Naive thymus-derived CD8-positive, alpha-beta T cell (primary cell): ENCODE results near the gene CXCR5. TPM values are rescaled to one million over a fixed set of nuclear protein-coding genes. Genes with fewer than 3 reads are reported as not detected.

Source experiments
- ATAC-seq, 2 donors: fragments of 150-1000 bp; cut with Tn5 transposase in 1 of 2; sonication (Bioruptor Pico), chemical (Tn5 transposase) in 1 of 2; 1 replicate in 1 of 2; 2 replicates in 1 of 2; pipeline ENCODE4 v1.10.0; 2021; ENCODE audit warnings: mild to moderate bottlenecking in 2 of 2, moderate library complexity in 2 of 2
- POLR2A ChIA-PET: fragments of 350-600 bp; sonication (Branson Sonifier 250); formaldehyde crosslinking; loops from one replicate; lab custom pipeline; 2021; ENCODE audit warnings: antibody characterized with exemption; lab: Charles Lee
- DNase-seq, 10 donors: peaks; one replicate each; pipeline versions ENCODE4 v3.0.0 to v3.0.0-alpha.2; 2020 to 2022
- H3K27ac Mint-ChIP-seq, 10 donors: one replicate each; pipeline ENCODE4 v1.8.0; 2020 to 2022; ENCODE audit warnings: mild to moderate bottlenecking in 10 of 10, mixed read lengths in 10 of 10, moderate library complexity in 4 of 10, inconsistent platforms in 1 of 10
- H3K27me3 Mint-ChIP-seq, 5 donors: one replicate each; pipeline ENCODE4 v1.8.0; 2021 to 2022; ENCODE audit warnings: mixed read lengths in 5 of 5
- H3K36me3 Mint-ChIP-seq, 3 donors: one replicate each; pipeline ENCODE4 v1.8.0; 2020 to 2022; ENCODE audit warnings: mixed read lengths in 3 of 3, mild to moderate bottlenecking in 2 of 3, inconsistent platforms in 1 of 3
- H3K4me1 Mint-ChIP-seq, 4 donors: one replicate each; pipeline ENCODE4 v1.8.0; 2021 to 2022; ENCODE audit warnings: mixed read lengths in 4 of 4
- H3K4me3 Mint-ChIP-seq, 10 donors: one replicate each; pipeline ENCODE4 v1.8.0; 2020 to 2022; ENCODE audit warnings: mild to moderate bottlenecking in 10 of 10, mixed read lengths in 10 of 10, moderate library complexity in 6 of 10, inconsistent platforms in 1 of 10
- H3K9me3 Mint-ChIP-seq, 9 donors: one replicate each; pipeline ENCODE4 v1.8.0; 2020 to 2022; ENCODE audit warnings: mixed read lengths in 9 of 9, mild to moderate bottlenecking in 3 of 9, inconsistent platforms in 1 of 9, moderate library complexity in 1 of 9
- polyA plus RNA-seq, 3 donors: library from polyadenylated mRNA; unstranded; fragments of 300-500 nt; fragmentation: Illumina TruSeq; gene quantifications; one replicate each; pipeline ENCODE4 v1.2.3, GENCODE V29; 2021
- total RNA-seq, 8 experiments: library from RNA in 2 of 8; stranded (reverse) in 2 of 8; gene quantifications; one replicate each; pipeline ENCODE4 v1.2.3 and lab custom pipeline; 2021 to 2026

CXCR5 gene
- total and polyA plus RNA-seq, 5 experiments from 2014 or later = 0.17 to 3.5 (median 0.63) TPM

DNA sequence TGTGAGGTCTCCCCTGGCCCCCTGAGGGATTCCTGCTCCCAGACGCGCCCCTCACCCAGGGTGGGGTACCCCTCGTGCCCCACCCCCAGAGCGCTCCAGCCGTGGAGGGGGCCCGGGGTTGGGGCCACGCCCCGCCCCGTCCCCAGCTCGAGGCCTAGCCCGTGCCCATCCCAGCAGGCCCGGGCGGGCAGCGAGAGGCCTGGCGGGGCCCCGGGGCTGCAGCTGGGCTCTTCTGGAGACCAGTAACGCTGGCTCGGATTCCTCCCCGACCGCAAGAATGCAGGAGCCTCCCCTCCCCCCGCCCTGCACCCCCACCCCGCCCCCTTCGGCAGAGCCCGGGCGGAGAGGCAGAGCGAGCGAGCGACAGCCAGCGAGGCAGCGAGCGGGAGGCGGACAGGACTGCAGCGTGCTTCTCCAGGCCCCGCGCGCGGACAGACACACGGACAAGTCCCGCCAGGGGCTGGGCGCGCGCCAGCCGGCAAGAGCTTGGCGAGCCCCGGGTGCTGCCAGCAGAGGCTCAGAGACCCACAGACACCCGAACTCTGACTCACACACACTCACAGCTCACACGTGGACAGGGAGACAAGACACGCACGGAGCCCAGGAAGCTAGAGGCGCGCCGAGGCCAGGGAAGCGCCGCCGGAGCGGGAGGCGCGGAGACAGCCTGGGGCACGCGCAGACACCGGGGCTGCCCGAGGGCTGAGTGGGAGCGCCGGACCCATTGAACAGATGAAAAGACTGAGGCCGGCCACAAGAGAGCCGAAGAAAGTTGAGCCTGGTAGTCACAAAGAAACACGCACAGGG is 26.8 kb downstream of the CXCR5 start:
- peak overlapping the region; percentile 93 to 100 (median 100) for H3K27ac Mint-ChIP-seq
- peak overlapping the region; percentile 80 to 98 (median 94) for H3K4me3 Mint-ChIP-seq
- H3K27me3 Mint-ChIP-seq = no peaks in the 10 kb centered on the region
- ATAC-seq (peak in 1 of 2 donors; percentile 20), DNase-seq (peak in 6 of 10 donors; percentile 42 to 61 (median 52))
- H3K36me3 Mint-ChIP-seq = peaks cover 0 to 37% (median 15%) of the 10 kb centered on the region in 3 donors
- H3K9me3 Mint-ChIP-seq = no peaks in the 10 kb centered on the region
- peaks cover 38 to 82% (median 79%) of the 10 kb centered on the region in 4 donors for H3K4me1 Mint-ChIP-seq
- POLR2A ChIA-PET = interaction anchor here (0.6 to 10.1 kb wide), 10 partner anchors 32 to 221 kb away, joined by 3 to 126 read pairs (median 6); no protein-coding TSS in a partner anchor

- Mint-ChIP-seq H3K36me3 (peaks cover 0 to 33% (median 15%) of the 10 kb centered on the region in 3 donors), H3K4me1 (peaks cover 41 to 86% (median 82%) of the 10 kb centered on the region in 4 donors), H3K9me3 (no peaks in the 10 kb centered on the region), H3K4me3 (peak overlapping the region; percentile 80 to 98 (median 94)), H3K27ac (peak overlapping the region; percentile 93 to 100 (median 100)), H3K27me3 (no peaks in the 10 kb centered on the region)
- peak in 1 of 10 donors; percentile 42 for DNase-seq
- no peak for ATAC-seq
- POLR2A ChIA-PET = interaction anchor here (0.5 to 10.1 kb wide), 11 partner anchors 33 to 607 kb away, joined by 3 to 126 read pairs (median 5); partner anchors contain the start of gene CD3E
These were observed 27.6 kb downstream of the CXCR5 start for GRCh38 chr11:118911113-118911879.

- POLR2A ChIA-PET = interaction anchor here (0.5 to 10.1 kb wide), 12 partner anchors 34 to 607 kb away, joined by 3 to 126 read pairs (median 4); partner anchors contain the start of genes CD3E and KMT2A
These were observed 28.4 kb downstream of the CXCR5 start for GRCh38 chr11:118911880-118912741.

GRCh38 chr11:118912742-118913410 is 29.2 kb downstream of the CXCR5 start:
- H3K27ac Mint-ChIP-seq = peak overlapping the region; percentile 93 to 100 (median 100)
- peaks cover 40 to 86% (median 81%) of the 10 kb centered on the region in 4 donors for H3K4me1 Mint-ChIP-seq
- peak in 5 of 10 donors; percentile 38 to 67 (median 66) for DNase-seq
- ATAC-seq = no peak
- H3K4me3 Mint-ChIP-seq = peak overlapping the region; percentile 80 to 98 (median 94)
- H3K27me3 Mint-ChIP-seq = no peaks in the 10 kb centered on the region
- no peaks in the 10 kb centered on the region for H3K9me3 Mint-ChIP-seq
- POLR2A ChIA-PET = interaction anchor here (0.6 to 10.1 kb wide), 17 partner anchors 33 to 688 kb away, joined by 3 to 126 read pairs (median 4); partner anchors contain the start of genes C2CD2L, CD3E, CENATAC and JAML
- H3K36me3 Mint-ChIP-seq = peaks cover 0 to 31% (median 14%) of the 10 kb centered on the region in 3 donors

More at GRCh38 chr11:118911880-118912741, 28.4 kb downstream of the CXCR5 start:
- H3K27me3 Mint-ChIP-seq = no peaks in the 10 kb centered on the region
- peak overlapping the region; percentile 80 to 98 (median 94) for H3K4me3 Mint-ChIP-seq
- H3K36me3 Mint-ChIP-seq = peaks cover 0 to 32% (median 11%) of the 10 kb centered on the region in 3 donors
- ATAC-seq = peak; percentile 15 to 18
- no peaks in the 10 kb centered on the region for H3K9me3 Mint-ChIP-seq
- peak in 7 of 10 donors; percentile 46 to 79 (median 61) for DNase-seq
- H3K4me1 Mint-ChIP-seq = peaks cover 40 to 86% (median 82%) of the 10 kb centered on the region in 4 donors
- peak overlapping the region; percentile 93 to 100 (median 100) for H3K27ac Mint-ChIP-seq

DNA sequence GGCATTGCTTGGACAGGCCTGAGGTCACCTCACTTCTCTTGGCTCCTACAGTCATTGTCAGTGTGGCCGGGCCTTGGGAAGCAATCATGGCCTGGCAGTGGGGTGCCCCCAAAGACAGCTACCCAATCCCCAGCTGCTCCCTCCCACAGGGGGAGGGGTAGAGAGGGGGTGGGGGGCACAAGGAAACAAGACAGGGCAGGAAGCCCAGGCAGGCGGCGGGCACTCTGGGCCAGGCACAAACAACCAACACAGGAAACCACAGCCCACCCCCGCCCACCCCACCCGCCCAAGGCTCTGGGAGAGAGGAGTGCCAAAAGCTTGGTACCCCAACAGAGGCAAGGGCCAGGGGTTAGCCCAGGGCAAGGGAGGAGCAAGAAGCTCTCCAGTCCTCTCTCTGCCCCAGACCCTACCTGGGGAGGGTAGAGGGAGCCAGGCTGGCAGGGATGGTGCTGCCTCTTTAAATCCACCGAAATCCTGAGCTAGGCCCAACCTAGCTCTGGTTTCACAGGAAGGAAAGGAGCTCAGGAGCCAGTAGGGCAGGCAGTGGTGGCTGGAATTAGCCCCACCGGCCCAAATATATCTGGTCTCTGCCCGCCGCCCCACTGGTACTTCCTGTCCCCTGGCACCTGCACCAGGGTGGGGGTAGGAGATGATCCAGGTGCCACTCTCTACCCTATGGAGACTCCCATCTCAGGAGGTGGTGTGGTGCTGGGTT is 29.9 kb downstream of the CXCR5 start:
- DNase-seq (peak in 8 of 10 donors; percentile 39 to 80 (median 62)), ATAC-seq (peak; percentile 2 to 6)
- H3K27ac Mint-ChIP-seq = peak overlapping the region; percentile 96 to 100 (median 100)
- peak overlapping the region; percentile 83 to 99 (median 96) for H3K4me3 Mint-ChIP-seq
- POLR2A ChIA-PET = interaction anchor here (0.6 to 10.1 kb wide), 21 partner anchors 32 to 689 kb away, joined by 3 to 126 read pairs (median 4); partner anchors contain the start of genes ATP5MG, C2CD2L, CENATAC and JAML
- no peaks in the 10 kb centered on the region for H3K27me3 Mint-ChIP-seq
- peaks cover 0 to 24% (median 17%) of the 10 kb centered on the region in 3 donors for H3K36me3 Mint-ChIP-seq
- peaks cover 41 to 86% (median 79%) of the 10 kb centered on the region in 4 donors for H3K4me1 Mint-ChIP-seq
- no peaks in the 10 kb centered on the region for H3K9me3 Mint-ChIP-seq

DNA sequence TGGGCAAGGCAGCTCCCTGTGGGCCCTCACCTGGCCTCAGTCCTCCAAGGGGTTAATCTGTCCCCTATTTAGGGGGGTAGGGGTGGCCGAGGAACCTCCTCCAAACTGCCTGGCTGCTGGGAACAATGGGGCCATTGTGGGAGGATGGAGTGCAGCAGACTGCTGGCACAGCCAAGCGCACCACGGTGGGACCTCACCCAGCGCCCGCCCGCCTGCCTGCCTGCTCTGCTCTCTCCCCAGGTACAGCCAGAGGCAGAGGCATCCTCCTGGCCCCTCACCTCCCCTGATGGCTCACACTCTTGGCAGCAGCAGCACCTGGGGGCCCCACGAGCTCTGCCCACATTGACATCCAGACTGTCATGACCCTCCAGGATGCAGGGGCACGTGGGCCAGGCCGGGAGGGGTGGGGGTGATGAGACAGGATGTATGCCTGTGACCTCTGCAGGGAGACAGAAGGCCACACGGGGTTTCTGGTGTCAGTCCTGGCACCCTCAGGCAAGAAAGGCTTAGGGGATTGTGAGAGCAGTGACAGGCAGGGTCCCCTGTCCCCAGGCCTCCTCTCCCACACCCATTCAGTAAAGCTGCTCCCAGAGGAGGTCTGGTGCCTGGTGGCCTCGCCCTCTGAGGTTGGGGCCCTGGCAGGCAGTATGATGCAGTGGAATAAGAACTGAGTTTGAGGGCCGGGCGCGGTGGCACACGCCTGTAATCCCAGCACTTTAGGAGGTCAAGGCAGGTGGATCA is 30.7 kb downstream of the CXCR5 start:
- H3K4me3 Mint-ChIP-seq = peak overlapping the region; percentile 83 to 99 (median 96)
- H3K9me3 Mint-ChIP-seq = no peaks in the 10 kb centered on the region
- DNase-seq = peak; percentile 56 to 96 (median 87)
- POLR2A ChIA-PET = interaction anchor here (0.7 to 10.1 kb wide), 14 partner anchors 31 to 513 kb away, joined by 3 to 126 read pairs (median 6); partner anchors contain the start of genes ATP5MG, C2CD2L and PHLDB1
- ATAC-seq = peak; percentile 43 to 67
- H3K4me1 Mint-ChIP-seq = peaks cover 36 to 85% (median 78%) of the 10 kb centered on the region in 4 donors
- H3K36me3 Mint-ChIP-seq = peaks cover 0 to 20% (median 17%) of the 10 kb centered on the region in 3 donors
- no peaks in the 10 kb centered on the region for H3K27me3 Mint-ChIP-seq
- peak overlapping the region; percentile 96 to 100 (median 100) for H3K27ac Mint-ChIP-seq

GRCh38 chr11:118914987-118915386 is 31.3 kb downstream of the CXCR5 start:
- POLR2A ChIA-PET = interaction anchor here (0.8 to 10.1 kb wide), 7 partner anchors 37 to 225 kb away, joined by 4 to 126 read pairs (median 19); a partner anchor contains a TSS
- no peak for ATAC-seq

GRCh38 chr11:118915396-118915795 is 31.7 kb downstream of the CXCR5 start:
- ATAC-seq = no peak
- H3K36me3 Mint-ChIP-seq = peaks cover 0 to 20% (median 17%) of the 10 kb centered on the region in 3 donors
- H3K9me3 Mint-ChIP-seq = no peaks in the 10 kb centered on the region
- H3K27me3 Mint-ChIP-seq = no peaks in the 10 kb centered on the region
- POLR2A ChIA-PET = interaction anchor here (0.8 to 10.1 kb wide), 3 partner anchors 37 to 216 kb away, joined by 4 to 126 read pairs (median 19); no protein-coding TSS in a partner anchor
- H3K27ac Mint-ChIP-seq = peak overlapping the region; percentile 96 to 100 (median 100)
- peaks cover 43 to 91% (median 83%) of the 10 kb centered on the region in 4 donors for H3K4me1 Mint-ChIP-seq
- DNase-seq = no peak
- peak overlapping the region; percentile 83 to 99 (median 96) for H3K4me3 Mint-ChIP-seq

More at GRCh38 chr11:118914987-118915386, 31.3 kb downstream of the CXCR5 start:
- peaks cover 0 to 20% (median 17%) of the 10 kb centered on the region in 3 donors for H3K36me3 Mint-ChIP-seq
- DNase-seq = peak in 1 of 10 donors; percentile 27
- H3K27me3 Mint-ChIP-seq = no peaks in the 10 kb centered on the region
- no peaks in the 10 kb centered on the region for H3K9me3 Mint-ChIP-seq
- H3K4me1 Mint-ChIP-seq = peaks cover 39 to 87% (median 80%) of the 10 kb centered on the region in 4 donors
- H3K27ac Mint-ChIP-seq = peak overlapping the region; percentile 96 to 100 (median 100)
- peak overlapping the region; percentile 83 to 99 (median 96) for H3K4me3 Mint-ChIP-seq
